Stimulated activated CD4-positive, alpha-beta T cell treated with anti-CD3 and anti-CD28 coated beads, Interleukin-15, amount 100 ng/mL, for 24 hours (primary cell): ENCODE data around the gene HDGFL2.

Source experiments
- DNase-seq: peaks from one replicate; pipeline ENCODE4 v3.0.0-alpha.2; 2020

The HDGFL2 gene

DNA sequence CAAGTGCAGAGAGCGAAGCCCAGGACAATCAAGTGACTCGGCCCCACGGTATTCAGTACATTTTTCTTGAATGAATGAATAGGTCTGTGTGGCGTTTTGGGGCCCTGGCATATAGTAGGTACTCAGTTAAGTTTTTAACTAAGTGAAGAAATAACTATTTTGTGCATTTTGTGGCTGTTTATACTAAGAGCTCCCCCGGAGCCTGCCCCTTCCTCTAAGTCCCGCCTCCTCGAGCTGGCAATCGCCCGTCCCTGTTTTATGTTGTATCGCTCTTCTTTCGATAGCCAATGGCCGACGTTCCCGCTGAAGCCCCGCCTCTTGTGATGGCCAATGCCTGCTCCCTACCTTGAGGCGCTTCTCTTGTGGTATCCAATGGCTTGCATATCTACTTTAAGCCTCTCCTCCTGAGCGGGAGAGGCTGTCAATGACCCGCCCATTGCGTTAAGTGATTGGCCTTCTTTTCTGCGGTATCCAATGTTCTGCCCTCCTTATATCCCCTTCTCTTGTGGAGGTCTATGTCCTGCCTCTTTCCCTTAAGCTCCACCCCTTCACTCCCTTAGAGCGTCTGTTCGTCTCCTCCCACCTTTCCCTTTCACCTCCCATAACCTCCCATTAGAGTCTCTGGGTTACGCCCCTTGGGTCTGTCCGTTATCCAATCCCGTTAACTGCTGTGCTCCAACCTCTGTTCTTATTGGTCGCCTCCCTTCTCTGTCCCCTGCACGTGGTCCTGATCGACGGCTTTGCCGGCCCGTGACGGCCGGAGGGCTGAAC, 509 bp upstream of the HDGFL2 start:
- peak; percentile 98 for DNase-seq

DNA sequence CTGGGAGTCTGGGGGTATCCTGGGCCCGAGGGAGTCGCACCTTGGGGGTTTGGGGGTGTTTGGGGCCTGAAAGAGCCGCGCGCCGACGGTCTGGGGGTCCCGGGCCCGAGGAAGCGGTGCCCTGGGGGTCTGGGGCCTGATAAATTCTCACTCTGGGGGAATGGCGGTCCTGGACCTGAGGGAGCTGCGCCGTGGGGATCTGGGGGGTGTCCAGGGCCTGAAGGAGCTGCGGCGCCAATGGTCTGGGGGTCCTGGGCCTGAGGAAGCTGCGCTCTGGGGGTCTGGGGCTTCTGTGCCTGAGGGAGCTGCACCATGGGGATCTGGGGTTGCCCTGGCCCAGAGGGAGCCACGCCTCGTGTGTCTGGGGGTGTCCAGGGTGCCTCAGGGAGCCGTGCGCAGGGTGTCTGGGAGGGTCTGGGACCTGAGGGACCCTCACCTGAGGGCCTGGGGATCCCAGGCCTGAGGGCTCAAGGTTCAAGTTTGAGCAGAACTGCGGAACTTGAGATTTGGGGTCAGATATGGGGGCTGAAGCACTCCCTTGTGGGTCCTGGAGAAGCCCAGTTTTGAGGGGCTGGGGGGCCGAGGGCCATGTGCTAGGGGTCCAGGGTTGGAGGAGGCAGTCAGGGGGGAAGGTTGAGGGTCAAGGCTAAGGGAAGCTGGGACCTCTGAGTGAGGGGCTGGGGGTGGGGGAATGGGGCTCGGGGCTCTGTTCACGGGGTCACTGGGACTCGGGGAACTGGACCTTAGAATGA, 1.1 kb downstream of the HDGFL2 start:
- no peak for DNase-seq

DNA sequence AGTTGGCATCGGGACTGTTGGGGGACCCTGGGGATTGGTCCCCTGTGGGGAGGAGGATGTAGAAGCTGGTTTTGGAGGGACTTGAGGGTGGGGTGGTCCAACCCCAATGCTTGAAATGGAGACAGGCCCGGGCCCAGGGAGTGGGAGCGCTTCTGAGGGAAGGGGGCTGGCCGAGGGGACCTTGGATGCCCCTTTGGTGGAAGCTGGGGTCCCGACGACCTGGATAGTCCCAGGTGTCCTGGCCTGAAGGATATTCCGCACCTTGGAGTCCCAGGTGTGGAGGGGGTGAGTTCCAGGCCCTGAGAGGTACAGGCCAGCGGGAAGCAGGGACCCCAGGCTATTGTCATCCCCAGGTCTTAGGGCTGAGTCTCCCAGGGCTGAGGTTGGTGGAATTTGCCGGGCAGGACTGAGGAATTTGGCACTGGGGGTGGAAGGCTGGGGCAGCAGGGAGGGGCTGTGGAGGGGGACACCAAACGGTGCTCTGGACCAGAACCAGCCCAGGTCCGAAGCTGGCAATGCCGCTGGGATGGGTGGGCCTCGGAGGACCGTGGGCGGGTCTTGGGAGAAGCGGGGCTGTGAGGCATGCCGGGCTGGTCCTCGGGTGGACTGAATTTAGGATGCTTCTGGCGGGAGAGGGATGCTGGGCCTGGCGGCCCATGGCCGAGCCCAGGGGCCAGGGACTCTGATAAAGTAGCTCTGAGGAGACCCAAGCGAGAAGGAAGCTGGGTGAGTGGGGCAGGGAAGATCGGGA, 1.8 kb downstream of the HDGFL2 start:
- DNase-seq, result no peak

DNA sequence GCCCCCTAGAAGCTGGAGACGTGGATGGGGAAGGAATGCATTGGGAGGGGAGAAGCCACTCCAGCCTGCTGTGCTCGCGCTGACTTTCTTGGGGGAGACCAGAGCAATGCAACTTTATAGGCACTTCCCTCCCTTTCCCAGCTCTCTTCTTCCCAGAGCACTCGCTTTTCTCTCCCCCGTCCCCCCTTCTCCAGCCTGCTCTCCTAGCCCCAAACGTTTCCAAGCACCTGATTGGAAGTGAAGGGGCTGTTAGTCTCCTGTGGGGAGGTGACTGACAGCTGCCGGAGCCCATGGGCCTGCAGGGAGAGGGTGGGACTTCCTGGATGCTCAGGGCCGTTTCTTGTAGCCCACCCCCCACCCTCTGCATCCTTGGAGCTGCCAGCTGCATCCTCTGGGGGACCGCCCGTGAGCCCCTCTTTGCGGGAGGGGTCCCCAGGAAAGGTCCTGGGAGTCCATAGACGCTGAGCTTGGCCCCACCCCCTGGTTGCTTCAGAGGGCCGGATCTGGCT, 2.5 kb downstream of the HDGFL2 start:
- peak; percentile 45 for DNase-seq

DNA sequence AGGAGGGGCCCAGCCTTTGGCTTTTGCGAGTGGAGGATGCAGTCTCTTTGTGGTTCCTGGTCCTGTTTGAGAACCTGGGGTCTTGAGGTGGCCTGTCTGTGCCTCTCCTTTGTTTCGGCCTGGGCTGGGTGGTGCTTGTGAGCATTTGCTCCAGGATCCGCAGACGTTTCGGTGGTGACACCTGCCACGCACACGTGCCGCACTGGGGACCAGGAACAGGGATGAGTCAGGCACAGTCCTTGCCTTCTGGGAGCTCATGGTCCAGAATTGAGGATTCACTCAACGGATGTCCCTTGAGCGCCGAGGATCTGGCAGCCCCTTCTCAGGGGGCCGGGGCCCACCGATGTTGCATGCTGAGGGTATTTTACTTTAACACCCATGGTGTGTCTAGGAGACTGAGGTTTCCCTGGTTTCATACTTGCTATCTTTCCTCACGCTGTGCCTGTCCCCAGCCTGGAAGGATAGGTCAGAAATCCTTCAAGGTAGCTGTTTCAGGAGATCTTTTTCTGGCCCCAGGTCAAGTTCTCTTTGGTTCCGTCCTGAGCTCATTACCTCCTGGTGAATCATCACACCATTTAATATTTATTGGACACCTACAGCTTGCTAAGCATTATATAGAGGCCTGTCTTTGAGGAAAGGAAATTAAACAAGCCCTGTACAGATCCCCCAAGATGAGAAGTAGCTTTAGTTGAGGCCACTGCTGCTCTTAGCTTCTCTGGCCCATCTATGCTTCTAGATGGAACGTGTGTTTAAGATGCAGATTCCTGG, 5.1 kb downstream of the HDGFL2 start:
- DNase-seq, result no peak

DNA sequence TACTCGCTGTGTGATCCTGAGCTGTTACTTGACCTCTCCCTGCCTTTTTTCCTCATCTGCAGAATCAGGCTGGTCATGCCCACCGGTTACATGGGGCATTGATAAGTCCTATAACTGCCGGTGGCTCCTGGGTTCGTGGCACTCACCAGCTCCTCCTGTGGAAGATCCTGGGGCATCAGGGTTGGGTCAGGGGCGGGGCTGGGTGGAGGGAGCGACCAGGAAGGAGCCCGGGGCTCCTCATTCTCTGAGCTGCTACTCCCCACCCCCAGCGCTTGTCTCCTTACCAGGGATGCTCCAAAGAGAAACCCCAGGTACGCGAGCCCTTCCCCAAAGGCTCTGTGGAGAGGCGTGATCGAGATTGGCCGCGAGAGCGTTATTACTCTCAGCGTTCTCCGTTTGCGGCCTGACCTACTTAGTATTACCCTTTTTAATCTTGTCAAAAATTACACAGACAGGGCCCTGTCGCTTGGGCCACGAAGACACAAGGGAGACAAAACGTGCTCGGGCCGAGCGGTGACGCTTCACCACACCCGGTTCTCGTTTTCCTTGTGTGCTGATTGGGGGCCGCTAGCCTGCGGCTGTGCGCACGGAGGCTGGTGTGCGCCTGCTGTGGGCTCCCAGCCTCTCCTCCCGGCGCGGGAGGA, 10.7 kb downstream of the HDGFL2 start:
- no peak for DNase-seq

DNA sequence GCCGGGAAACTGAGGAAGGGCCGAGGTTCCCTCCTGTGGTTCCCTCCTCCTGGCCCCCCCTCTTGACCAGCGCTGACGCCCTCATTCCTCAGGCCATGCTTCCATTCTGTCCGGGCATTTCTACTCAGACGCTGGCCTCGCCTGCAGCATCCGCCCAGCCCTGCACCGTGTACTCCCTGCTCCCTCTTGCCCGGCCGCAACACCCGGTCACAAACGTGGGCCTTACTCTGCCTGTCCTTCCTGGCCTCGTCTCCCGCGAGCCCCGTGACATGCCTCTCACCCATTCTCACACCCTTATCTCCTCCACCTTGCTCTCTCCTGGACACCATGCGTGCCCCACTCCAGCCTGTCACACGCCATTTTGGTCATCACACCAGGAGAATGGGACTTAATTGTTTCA, 11.3 kb downstream of the HDGFL2 start:
- DNase-seq, result no peak

DNA sequence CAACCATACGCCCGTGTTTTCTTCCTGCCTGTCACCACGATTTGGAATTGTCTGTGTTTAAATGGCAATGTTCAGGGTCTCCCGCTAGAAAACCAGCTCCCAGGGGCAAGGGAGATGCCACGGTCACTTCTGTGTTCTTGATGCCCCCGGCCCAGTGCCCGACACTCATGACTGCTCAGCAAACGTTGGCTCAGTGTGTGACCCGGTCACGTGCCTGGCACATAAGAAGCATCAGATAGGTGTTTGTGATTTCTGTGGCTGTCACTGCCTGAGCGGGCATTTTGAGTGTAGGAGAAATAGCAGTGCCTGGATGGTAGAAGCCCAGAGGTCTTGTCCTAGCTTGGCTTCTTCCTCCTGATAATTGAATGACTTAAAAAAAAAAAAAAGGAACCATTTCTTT, 15.5 kb downstream of the HDGFL2 start:
- no peak for DNase-seq

DNA sequence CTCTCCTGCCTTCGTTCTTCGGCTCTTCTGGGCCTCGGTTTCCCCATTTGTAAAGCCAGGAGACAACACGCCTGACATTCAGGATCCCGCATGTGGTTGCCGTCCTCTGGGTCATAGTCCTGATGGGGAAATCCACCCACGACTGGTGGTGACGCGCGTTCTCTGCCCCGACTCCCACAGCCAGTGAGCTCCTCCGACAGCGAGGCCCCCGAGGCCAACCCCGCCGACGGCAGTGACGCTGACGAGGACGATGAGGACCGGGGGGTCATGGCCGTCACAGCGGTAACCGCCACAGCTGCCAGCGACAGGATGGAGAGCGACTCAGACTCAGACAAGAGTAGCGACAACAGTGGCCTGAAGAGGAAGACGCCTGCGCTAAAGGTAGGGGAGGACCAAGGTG, 16.4 kb downstream of the HDGFL2 start:
- no peak for DNase-seq

DNA sequence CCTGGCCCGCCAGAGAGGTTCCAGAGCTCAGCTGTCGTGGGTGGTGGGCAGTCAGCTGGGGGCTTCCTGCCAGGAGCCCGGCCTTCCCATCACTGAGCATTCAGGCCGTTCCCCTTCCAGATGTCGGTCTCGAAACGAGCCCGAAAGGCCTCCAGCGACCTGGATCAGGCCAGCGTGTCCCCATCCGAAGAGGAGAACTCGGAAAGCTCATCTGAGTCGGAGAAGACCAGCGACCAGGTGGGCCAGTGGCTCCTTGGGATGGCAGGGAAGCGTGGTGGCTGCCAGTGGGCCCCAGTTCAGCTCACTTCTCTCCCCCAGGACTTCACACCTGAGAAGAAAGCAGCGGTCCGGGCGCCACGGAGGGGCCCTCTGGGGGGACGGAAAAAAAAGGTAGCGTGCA, 19.3 kb downstream of the HDGFL2 start:
- no peak for DNase-seq

DNA sequence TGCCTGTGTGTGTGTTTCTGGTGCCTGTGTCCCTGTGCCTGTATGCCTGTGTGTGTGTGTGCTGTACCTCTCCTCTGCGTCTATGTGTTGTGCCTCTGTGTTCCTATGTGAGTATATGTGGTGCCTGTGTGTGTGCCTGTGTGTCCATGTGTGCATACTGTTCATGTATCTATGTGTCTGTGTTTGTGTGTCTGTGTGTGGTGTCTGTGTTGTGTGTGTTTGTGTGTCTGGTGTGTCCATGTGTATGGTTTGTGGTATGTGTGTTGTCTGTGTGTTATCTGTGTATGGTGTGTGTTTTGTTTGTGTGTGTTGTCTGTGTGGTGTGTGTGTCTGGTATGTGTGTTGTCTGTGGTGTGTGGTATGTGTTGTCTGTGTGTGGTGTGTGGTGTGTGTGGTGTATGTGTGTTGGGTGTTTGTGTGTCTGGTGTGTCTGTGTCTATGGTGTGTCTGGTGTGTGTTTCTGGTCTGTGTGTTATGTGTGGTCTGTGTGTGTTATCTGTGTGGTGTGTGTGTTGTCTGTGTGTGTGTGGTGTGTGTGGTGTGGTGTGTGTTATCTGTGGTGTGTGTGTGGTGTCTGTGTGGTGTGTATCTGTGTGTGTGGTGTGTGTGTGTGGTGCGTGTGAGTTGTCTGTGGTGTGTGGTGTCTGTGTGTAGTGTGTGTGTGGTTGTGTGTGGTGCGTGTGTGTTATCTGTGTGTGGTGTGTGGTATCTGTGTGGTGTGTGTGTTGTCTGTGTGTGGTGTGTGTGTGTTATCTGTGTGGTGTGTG, 20.4 kb downstream of the HDGFL2 start:
- no peak for DNase-seq

DNA sequence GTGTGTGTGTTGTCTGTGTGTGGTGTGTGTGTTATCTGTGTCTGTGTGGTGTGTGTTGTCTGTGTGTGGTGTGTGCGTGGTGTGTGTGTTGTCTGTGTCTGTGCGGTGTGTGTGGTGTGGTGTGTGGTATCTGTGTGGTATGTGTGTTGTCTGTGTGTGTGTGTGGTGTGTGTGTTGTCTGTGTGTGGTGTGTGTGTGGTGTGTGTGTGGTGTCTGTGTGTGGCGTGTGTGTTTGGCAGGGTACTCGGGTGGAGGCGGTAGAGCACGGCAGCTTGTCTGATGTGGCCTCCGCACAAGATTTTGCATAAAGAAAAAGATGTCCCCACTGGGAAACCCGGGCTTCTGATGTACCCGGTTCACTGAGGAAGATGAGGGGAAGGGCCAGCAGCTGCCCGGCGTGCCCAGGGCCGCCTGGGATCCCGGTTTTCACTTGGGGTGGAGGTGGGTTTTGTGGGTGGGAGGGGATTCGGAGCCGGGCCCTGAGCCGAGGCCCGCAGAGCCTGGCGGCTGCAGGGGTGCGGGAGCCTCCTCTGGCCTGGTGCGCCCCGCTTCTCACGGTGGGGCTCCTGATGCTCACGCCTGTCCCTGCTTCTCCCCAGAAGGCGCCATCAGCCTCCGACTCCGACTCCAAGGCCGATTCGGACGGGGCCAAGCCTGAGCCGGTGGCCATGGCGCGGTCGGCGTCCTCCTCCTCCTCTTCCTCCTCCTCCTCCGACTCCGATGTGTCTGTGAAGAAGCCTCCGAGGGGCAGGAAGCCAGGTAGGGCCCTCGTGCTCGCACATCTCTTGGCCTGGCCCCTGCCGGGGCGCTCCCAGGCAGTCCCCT, 21.2 kb downstream of the HDGFL2 start:
- no peak for DNase-seq

DNA sequence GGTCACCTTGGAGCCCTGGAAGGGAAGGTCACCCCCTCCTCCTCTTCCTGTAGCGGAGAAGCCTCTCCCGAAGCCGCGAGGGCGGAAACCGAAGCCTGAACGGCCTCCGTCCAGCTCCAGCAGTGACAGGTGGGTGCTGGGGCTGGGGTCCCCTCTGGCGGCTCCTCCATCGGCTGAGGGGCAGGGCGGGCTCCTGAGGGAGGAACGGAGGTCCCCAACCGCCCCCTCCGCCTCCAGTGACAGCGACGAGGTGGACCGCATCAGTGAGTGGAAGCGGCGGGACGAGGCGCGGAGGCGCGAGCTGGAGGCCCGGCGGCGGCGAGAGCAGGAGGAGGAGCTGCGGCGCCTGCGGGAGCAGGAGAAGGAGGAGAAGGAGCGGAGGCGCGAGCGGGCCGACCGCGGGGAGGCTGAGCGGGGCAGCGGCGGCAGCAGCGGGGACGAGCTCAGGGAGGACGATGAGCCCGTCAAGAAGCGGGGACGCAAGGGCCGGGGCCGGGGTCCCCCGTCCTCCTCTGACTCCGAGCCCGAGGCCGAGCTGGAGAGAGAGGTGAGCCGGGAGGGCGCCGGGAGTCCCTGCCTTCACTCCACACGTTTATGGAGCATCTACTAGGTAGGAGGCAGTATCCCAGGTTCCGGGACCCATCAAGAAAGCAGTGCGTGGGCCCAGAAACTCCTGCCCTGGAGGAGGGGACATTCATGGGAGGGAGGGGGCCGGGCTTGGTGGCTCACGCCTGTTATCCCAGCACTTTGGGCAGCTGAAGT, 22.0 kb downstream of the HDGFL2 start:
- DNase-seq, result no peak

DNA sequence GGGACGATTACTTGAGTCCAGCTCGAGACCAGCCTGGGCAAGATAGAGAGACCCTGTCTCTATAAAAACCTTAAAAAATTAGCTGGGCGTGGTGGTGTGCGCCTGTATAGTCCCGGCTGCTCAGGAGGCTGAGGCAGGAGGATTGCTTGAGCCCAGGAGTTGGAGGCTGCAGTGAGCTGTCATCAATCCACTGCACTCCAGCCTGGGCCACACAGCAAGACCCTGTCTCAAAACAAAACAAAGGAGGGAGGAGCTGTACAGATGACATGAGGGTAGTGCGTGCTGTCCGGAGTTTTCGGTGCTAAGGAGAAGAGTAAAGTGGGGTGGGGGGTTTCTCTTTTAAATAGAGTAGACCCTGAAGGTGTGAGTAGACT, 22.6 kb downstream of the HDGFL2 start:
- no peak for DNase-seq

DNA sequence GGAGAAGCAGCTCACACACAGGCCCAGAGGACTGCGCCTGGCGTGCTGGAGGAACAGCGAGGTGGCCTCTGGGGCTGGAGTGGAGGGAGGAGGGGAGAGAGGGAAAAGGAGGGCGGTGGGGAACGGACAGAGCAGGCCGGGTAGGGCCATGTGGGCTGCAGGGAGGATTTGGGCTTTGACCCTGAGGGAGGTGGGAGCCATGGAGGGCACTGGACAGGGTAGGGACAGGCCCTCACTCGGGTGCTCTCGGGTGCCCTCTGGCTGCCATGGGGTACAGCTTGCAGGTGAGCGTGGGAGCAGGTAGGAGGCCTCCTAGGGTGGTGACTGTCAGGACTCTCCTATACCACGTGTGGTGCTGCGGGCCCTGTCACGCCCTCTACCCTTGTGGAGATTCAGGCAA, 23.4 kb downstream of the HDGFL2 start:
- no peak for DNase-seq

DNA sequence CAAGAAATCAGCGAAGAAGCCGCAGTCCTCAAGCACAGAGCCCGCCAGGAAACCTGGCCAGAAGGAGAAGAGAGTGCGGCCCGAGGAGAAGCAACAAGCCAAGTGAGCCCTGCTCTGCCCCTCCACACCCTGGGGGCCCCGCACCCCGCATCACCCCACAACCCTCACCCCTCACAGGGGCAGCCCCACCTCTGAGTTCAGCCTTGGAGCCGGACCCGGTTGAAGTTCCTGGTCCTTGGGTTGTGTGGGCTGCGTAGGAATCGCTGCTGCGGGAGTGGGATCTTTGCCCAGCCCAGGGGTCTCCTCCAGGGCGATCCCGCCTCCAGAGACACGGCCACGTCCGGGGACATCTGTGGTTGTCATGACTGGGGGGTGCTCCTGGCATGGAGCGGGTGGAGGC, 24.2 kb downstream of the HDGFL2 start:
- DNase-seq, result no peak

DNA sequence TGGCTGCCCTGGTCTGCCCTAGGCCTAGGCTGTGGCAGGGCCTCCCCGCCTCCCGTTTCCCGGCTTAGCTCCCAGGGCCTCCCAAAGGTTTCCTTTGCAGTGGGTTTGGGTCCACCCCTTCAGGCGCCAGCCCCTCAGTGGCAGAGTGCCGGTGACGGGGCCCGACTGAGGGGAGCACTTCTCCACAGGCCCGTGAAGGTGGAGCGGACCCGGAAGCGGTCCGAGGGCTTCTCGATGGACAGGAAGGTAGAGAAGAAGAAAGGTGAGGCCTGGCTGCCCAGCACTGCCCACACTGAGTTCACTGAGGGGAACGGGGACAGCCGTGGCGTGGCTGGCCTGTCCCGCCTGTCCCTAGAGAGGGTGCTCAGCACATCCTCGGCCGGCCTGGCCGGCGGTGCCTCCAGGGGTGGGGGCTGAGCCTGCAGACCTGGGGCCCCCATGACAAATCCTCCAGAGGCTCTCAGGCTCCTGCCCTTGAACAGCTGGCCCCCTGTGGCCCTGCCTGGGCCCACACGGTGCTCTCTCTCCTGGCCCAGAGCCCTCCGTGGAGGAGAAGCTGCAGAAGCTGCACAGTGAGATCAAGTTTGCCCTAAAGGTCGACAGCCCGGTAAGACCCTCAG, 25.8 kb downstream of the HDGFL2 start:
- no peak for DNase-seq

DNA sequence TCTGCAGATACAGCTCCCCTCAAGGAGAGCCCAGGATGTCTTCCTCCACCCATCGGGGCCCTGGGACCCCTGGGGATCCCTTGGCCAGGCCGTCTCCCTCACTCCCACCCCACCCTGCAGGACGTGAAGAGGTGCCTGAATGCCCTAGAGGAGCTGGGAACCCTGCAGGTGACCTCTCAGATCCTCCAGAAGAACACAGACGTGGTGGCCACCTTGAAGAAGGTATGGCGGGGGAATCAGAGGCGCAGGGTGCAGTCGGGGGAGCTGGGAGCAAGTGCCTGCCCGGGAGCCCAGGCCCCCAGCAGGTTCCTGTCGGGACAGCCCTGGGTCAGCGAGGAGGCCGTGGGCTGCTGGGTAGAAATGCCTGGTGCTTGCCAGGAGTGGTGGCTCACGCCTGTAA, 26.6 kb downstream of the HDGFL2 start:
- no peak for DNase-seq

DNA sequence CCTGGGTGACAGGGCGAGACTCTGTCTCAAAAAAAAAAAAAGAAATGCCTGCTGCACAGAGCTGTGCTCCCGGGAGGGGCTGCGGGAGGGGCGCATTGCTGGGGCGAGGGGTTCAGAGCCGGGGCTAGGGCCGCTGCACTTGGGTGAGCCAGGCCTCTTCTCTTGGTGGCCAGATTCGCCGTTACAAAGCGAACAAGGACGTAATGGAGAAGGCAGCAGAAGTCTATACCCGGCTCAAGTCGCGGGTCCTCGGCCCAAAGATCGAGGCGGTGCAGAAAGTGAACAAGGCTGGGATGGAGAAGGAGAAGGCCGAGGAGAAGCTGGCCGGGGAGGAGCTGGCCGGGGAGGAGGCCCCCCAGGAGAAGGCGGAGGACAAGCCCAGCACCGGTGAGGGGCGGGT, 27.2 kb downstream of the HDGFL2 start:
- no peak for DNase-seq
